Measurements from ENCODE around the gene RBM23.

DNA sequence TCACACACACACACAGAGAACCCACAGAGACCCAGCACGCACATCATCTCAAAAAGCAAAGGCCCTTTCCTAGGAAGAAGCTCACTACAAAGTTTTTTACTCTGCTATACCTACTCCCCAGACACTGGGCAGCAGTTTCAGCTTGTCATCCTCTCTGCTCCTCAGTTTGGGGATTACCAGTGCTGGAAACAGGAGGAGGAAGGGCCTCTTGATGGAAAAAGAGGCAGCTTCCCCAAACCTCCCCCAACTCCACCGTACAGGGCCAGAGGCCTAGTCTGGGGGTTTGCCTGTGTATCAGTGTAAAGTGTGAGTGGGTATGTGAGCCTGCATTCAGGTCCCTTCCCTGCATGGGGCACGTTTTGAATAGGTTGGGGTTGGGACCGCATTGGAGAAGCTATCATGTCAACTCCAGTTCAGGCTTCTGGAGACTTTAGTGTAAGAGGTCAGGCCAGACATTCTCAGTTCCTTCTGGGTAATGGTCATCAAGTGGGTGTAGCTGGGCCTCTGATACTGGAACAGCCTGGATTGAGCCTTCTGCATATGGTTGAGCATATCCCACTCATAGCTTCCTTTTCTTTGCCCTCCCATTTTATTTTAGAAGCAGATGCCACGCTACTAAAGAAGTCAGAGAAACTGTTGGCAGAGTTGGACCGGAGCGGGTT is 34.7 kb downstream of the RBM23 start:
- TF ChIP-seq, protein P1, sequence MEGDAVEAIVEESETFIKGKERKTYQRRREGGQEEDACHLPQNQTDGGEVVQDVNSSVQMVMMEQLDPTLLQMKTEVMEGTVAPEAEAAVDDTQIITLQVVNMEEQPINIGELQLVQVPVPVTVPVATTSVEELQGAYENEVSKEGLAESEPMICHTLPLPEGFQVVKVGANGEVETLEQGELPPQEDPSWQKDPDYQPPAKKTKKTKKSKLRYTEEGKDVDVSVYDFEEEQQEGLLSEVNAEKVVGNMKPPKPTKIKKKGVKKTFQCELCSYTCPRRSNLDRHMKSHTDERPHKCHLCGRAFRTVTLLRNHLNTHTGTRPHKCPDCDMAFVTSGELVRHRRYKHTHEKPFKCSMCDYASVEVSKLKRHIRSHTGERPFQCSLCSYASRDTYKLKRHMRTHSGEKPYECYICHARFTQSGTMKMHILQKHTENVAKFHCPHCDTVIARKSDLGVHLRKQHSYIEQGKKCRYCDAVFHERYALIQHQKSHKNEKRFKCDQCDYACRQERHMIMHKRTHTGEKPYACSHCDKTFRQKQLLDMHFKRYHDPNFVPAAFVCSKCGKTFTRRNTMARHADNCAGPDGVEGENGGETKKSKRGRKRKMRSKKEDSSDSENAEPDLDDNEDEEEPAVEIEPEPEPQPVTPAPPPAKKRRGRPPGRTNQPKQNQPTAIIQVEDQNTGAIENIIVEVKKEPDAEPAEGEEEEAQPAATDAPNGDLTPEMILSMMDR (conservative IDR thresholded peaks at IDR 0.05) = no peak
- TF ChIP-seq EZH2 (IDR thresholded peaks at IDR 0.05; ENCODE audit: low read depth) = no peak

Measured in PC-9 (cell line).